ENCODE results near the gene DYNC1H1. TPM values are rescaled to one million over a fixed set of nuclear protein-coding genes. Genes with fewer than 3 reads are reported as not detected.
A peak's percentile ranks its signal among the peaks of the same experiment; 100 is the strongest.

DYNC1H1 gene
- total RNA-seq, 1 donor from 2014 or later = 357 TPM

DNA sequence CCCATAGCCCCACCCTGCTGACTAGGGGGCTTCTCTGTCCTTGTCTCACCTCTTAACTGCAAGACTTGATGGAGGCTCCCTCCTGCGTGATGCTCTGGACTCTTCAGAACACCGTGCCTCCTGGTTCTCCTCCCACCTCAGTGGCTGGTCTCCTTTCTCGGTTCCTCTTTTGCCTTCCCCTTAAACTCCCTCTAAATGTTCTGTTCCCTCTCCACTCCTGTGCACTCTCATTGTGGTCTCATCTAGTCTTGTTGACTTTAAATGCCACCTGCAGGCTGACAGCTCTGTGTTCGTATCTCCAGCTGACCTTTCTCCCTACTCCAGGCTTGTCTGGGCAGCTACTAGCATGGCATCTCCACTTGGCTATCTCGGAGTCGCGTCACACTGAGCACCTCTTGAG, 28.3 kb downstream of the DYNC1H1 start:
- DNase-seq (ENCODE audit: low spot score) = no peak

- DNase-seq (ENCODE audit: low spot score) = no peak
Observed at GRCh38 chr14:101997429-101998336, 33.3 kb downstream of the DYNC1H1 start.

DNA sequence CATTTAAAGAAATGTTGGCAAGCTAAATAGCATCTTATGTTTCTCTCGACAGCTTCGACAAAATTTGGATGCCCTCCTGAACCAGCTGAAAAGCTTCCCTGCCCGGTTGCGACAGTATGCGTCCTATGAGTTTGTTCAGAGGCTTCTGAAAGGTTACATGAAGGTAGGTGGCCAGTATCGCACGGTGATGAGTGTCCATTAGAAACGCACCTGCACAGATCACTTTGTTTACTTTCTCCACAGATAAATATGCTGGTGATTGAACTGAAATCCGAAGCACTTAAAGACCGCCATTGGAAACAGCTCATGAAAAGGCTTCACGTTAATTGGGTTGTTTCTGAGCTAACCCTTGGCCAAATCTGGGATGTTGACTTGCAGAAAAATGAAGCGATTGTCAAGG, 36.5 kb downstream of the DYNC1H1 start:
- no peak for DNase-seq (ENCODE audit: low spot score)

- no peak for DNase-seq (ENCODE audit: low spot score)
Observed at GRCh38 chr14:102005336-102005735, 41.0 kb downstream of the DYNC1H1 start.

DNA sequence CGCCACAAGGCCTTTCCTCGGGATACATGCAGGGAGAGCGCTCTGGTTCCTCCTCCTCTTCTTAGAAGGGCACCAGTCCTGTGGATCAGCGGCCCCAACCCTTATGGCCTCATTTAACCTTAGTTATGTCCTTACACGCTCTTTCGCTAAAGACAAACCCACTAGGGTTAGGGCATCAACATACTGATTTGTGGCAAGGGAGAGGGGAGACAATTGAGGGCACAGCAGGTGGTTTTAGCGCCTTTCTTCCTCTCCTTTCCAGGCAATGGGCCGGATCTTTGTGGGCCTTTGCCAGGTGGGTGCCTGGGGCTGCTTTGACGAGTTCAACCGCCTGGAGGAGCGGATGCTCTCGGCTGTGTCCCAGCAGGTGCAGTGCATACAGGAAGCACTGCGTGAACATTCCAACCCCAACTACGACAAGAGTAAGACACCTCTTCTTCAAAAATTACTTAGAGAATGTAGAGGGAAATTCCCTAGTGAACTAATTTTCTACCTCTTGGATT, 43.6 kb downstream of the DYNC1H1 start:
- DNase-seq (ENCODE audit: low spot score) = no peak

GRCh38 chr14:102008891-102009290, 44.5 kb downstream of the DYNC1H1 start:
- no peak for DNase-seq (ENCODE audit: low spot score)

DNA sequence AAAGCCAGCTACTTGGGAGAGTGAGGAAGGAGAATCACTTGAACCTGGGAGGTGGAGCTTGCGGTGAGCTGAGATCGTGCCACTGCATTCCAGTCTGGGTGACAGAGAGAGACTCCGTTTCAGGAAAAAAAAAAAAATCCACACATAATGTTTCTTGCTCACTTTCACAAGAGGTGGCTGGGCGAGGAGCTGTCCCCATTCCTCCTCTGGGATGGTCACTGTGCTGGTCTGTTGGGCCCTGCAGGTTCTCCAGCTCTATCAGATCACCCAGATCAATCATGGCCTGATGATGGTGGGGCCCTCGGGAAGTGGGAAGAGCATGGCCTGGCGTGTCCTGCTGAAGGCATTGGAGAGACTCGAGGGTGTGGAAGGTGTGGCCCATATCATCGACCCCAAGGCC, 47.3 kb downstream of the DYNC1H1 start:
- DNase-seq (ENCODE audit: low spot score) = no peak

GRCh38 chr14:102012336-102012735, 48.0 kb downstream of the DYNC1H1 start:
- no peak for DNase-seq (ENCODE audit: low spot score)

DNA sequence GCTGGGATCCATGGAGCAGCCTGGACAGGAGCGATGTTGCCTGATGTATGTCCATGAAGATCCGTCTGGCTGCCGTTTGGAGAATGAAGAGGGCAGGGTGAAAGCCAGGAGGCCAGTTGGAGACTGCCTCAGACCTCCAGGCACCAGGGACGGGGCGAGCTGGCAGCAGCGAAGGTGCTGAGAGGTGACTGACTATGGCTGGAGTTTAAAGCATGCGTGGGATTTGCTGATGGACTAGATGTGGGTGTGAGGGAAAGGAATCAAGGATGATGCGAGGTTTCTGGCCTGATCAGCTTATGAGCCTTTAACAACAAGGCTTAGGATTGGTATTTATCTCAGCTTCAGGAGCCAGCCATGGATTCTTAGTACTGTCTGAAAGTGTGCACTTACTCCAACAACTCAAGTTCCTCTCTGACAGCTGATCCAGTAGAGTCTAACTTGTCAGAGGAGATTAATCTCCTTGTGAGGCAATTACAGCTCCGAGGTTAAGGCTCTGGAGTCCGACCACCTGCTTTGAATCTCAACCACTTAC, 49.4 kb downstream of the DYNC1H1 start:
- DNase-seq (ENCODE audit: low spot score) = no peak

- DNase-seq (ENCODE audit: low spot score) = no peak
Observed at GRCh38 chr14:102015045-102015685, 50.8 kb downstream of the DYNC1H1 start.

GRCh38 chr14:102015771-102016170, 51.4 kb downstream of the DYNC1H1 start:
- no peak for DNase-seq (ENCODE audit: low spot score)

- DNase-seq (ENCODE audit: low spot score) = no peak
Observed at GRCh38 chr14:102016420-102017090, 52.2 kb downstream of the DYNC1H1 start.

DNA sequence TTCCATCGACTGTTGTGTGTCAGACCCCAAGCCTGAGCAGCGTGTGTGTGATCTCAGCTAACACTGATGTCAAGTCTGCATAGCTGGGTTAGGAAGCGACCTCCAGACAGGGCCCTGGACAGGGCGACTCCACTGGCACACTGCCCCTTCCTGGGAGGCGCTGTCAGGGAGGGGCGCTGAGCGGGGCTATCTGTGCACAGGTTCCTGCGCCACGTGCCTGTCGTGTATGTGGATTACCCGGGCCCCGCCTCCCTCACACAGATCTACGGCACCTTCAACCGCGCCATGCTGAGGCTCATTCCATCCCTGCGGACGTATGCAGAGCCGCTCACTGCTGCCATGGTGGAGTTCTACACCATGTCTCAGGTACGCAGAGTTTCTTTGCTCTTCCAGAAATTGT, 53.9 kb downstream of the DYNC1H1 start:
- no peak for DNase-seq (ENCODE audit: low spot score)

- no peak for DNase-seq (ENCODE audit: low spot score)
Observed at GRCh38 chr14:102019006-102019540, 54.7 kb downstream of the DYNC1H1 start.

DNA sequence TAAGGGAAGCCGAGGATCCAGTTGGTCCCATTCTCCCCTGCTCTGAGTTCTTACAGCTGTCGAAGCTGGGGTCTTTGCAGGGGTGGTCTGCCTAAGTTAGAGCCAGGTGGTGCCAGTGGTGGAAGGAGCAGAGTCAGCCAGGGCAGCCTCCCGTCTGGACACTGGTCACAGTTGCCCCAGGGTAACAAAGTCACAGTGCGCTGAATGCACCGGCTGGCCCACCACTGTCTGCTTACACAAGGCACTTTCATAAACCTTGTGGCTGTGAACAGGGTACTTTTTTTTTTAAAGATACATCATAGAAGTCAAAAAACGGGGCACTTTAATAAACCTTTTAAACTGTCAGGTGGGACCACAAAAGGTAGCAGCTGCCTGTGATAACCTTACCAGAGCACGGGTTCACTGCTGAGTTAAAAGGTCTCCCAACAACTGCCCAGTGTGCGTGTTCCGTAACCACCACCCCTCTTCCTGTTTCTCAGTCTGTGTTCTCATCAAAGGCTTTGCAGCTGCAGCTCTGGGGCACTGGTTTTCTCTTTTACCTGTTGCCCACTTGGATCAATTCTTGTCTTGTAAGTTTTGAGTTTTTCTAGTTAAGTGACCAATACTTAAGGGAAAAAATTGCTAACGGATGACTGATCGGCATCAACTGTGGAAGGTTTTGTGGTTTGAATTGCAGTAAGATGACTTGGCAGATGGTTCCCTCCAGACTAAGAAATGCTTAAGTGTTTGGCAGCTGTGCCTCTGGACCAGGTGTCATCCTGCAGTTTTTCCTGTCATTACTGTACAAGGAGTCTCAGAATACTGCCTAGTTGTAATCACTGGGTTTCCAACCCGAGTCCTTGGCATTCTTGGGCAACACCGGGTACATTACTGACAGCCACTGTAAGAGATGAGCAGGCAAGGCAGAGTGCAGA, 55.9 kb downstream of the DYNC1H1 start:
- no peak for DNase-seq (ENCODE audit: low spot score)

DNA sequence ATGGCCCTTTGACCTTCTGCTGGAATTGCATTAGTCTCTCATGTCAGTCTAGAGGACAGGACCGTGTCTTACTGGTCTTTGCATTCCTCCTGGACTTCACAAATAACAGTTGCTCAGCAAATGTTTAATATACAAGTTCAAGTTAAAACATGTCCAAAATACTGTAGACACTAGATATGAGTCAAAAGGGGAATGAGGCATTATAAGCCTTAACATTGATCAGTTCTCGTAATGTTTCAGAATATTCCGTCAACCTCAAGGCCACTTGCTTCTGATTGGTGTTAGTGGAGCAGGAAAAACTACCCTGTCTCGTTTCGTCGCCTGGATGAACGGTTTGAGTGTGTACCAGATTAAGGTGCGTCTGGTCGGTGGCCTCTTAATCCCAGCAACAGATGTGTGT, 62.6 kb downstream of the DYNC1H1 start:
- no peak for DNase-seq (ENCODE audit: low spot score)

DNA sequence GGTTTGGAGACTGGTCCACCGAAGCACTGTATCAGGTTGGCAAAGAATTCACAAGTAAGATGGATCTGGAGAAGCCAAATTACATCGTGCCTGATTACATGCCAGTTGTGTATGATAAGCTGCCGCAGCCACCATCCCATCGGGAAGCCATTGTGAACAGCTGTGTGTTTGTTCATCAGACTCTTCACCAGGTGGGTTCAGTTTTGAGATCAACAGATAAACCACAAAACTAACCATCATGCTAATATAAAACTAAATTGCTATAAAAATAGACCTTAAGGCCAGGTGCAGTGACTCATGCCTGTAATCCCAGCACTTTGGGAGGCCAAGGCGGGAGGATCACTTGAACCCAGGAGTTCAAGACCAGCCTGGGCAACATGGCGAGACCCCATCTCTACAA, 63.6 kb downstream of the DYNC1H1 start:
- DNase-seq (ENCODE audit: low spot score) = no peak

DNA sequence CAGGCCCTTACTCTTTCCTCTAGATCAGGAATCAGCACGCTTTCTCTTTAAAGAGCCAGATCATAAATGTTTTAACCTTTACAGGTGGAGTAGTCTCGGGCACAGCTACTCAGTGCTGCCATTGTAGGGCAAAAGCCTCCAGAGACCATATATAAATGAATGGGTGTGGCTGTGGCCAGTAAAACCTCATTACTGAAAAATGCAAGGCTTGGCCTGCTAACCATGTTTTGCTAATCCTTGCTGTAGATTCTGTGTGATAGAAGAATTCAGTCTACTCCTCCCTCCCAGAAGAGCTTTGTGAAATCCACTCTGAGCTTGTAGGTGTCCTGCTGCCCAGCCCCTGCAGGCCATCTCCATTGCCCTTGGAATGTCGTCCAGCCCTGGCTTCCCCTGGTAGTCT, 64.4 kb downstream of the DYNC1H1 start:
- peak; percentile 22 for DNase-seq (ENCODE audit: low spot score)

GRCh38 chr14:102029956-102030355, 65.6 kb downstream of the DYNC1H1 start:
- no peak for DNase-seq (ENCODE audit: low spot score)

DNA sequence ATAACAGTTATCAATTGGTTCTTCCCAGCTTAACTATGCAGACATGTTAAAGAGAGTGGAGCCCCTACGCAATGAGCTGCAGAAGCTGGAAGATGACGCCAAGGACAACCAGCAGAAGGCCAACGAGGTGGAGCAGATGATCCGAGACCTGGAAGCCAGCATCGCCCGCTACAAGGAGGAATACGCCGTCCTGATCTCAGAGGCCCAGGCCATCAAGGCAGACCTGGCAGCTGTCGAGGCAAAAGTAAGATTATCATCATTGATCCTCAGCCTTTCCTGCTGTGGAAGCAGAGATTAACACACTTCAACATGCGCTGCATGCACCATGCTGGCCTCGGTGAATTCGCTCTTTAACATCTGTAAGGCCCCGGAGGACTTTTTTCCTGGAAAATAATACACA, 68.9 kb downstream of the DYNC1H1 start:
- DNase-seq (ENCODE audit: low spot score) = no peak

GRCh38 chr14:102034301-102034700, 69.9 kb downstream of the DYNC1H1 start:
- no peak for DNase-seq (ENCODE audit: low spot score)
